SK-N-SH treated with all-trans-retinoic acid at 6 μM for 48 hours (cell line): ENCODE measurements around the gene TRPC6.

Experiments
- ATAC-seq: fragments of 200-7000 bp; cut with Tn5 transposase; 3 replicates; pipeline ENCODE4 v1.9.1; 2020; ENCODE audit warnings: mild to moderate bottlenecking, moderate library complexity
- ARNTL ChIP-seq: fragments of 450-650 bp; formaldehyde crosslinking; IDR thresholded peaks from 2 replicates; pipeline ENCODE4 v1.5.0; 2020; ENCODE audit warnings: low read depth, mild to moderate bottlenecking, moderate library complexity, borderline replicate concordance
- CSDC2 ChIP-seq: fragments of 250-450 bp; sonication (Bioruptor Pico); IDR thresholded peaks from 2 replicates; pipeline ENCODE4 v1.5.0; 2020; ENCODE audit warnings: mild to moderate bottlenecking, moderate library complexity
- CSRNP3 ChIP-seq: fragments of 250-450 bp; sonication (Bioruptor Pico); IDR thresholded peaks from 2 replicates; pipeline ENCODE4 v1.5.1; 2021; ENCODE audit warnings: mild to moderate bottlenecking, moderate library complexity
- ESRRG ChIP-seq: fragments of 250-450 bp; sonication (Bioruptor Pico); IDR thresholded peaks from 2 replicates; pipeline ENCODE4 v1.6.1; 2021; ENCODE audit warnings: mild to moderate bottlenecking
- GLIS3 ChIP-seq: fragments of 250-450 bp; sonication (Bioruptor Pico); IDR thresholded peaks from 2 replicates; pipeline ENCODE4 v1.5.0; 2020; ENCODE audit warnings: mild to moderate bottlenecking, moderate library complexity
- OSR1 ChIP-seq: fragments of 250-450 bp; sonication (Bioruptor Pico); IDR thresholded peaks from 2 replicates; pipeline ENCODE4 v1.8.0; 2022; ENCODE audit warnings: moderate library complexity, mild to moderate bottlenecking, inconsistent platforms
- PATZ1 ChIP-seq: fragments of 250-450 bp; sonication (Bioruptor Pico); IDR thresholded peaks from 2 replicates; pipeline ENCODE4 v1.8.0; 2020; ENCODE audit warnings: mild to moderate bottlenecking, moderate library complexity, borderline replicate concordance
- SNAI2 ChIP-seq: fragments of 250-450 bp; sonication (Bioruptor Pico); IDR thresholded peaks from 2 replicates; pipeline ENCODE4 v1.5.0; 2020; ENCODE audit warnings: mild to moderate bottlenecking, moderate library complexity
- TOX ChIP-seq: fragments of 250-450 bp; sonication (Bioruptor Pico); IDR thresholded peaks from 2 replicates; pipeline ENCODE4 v1.8.0; 2021; ENCODE audit warnings: mild to moderate bottlenecking, moderate library complexity, borderline replicate concordance
- ZC3H10 ChIP-seq: fragments of 250-450 bp; sonication (Bioruptor Pico); IDR thresholded peaks from 2 replicates; pipeline ENCODE4 v1.5.1; 2021; ENCODE audit warnings: mild to moderate bottlenecking, moderate library complexity
- ZFP30 ChIP-seq: fragments of 450-650 bp; formaldehyde crosslinking; IDR thresholded peaks from 2 replicates; pipeline ENCODE4 v1.5.0; 2022; ENCODE audit warnings: mild to moderate bottlenecking, moderate library complexity
- ZNF70 ChIP-seq: fragments of 450-650 bp; formaldehyde crosslinking; IDR thresholded peaks from 2 replicates; pipeline ENCODE4 v1.5.0; 2020; ENCODE audit warnings: mild to moderate bottlenecking, moderate library complexity
- ZNF8 ChIP-seq: fragments of 450-650 bp; formaldehyde crosslinking; IDR thresholded peaks from 2 replicates; pipeline ENCODE4 v1.5.0; 2020; ENCODE audit warnings: mild to moderate bottlenecking, moderate library complexity
- TF ChIP-seq, protein P1 (sequence below): fragments of 250-450 bp; sonication (Bioruptor Pico); IDR thresholded peaks from 2 replicates; pipeline ENCODE4 v1.5.0; 2020; ENCODE audit warnings: mild to moderate bottlenecking, moderate library complexity
- TF ChIP-seq, protein P2 (sequence below): fragments of 250-450 bp; sonication (Bioruptor Pico); IDR thresholded peaks from 2 replicates; pipeline ENCODE4 v1.5.1; 2020; ENCODE audit warnings: low read depth, mild to moderate bottlenecking, moderate library complexity

TRPC6 gene

GRCh38 chr11:101448881-101449442 is 134.8 kb downstream of the TRPC6 start:
- ATAC-seq = peak; percentile 61

GRCh38 chr11:101446726-101447125 is 137.1 kb downstream of the TRPC6 start:
- TF ChIP-seq, protein P1, sequence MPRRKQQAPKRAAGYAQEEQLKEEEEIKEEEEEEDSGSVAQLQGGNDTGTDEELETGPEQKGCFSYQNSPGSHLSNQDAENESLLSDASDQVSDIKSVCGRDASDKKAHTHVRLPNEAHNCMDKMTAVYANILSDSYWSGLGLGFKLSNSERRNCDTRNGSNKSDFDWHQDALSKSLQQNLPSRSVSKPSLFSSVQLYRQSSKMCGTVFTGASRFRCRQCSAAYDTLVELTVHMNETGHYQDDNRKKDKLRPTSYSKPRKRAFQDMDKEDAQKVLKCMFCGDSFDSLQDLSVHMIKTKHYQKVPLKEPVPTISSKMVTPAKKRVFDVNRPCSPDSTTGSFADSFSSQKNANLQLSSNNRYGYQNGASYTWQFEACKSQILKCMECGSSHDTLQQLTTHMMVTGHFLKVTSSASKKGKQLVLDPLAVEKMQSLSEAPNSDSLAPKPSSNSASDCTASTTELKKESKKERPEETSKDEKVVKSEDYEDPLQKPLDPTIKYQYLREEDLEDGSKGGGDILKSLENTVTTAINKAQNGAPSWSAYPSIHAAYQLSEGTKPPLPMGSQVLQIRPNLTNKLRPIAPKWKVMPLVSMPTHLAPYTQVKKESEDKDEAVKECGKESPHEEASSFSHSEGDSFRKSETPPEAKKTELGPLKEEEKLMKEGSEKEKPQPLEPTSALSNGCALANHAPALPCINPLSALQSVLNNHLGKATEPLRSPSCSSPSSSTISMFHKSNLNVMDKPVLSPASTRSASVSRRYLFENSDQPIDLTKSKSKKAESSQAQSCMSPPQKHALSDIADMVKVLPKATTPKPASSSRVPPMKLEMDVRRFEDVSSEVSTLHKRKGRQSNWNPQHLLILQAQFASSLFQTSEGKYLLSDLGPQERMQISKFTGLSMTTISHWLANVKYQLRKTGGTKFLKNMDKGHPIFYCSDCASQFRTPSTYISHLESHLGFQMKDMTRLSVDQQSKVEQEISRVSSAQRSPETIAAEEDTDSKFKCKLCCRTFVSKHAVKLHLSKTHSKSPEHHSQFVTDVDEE (CRISPR knock-in tag) = no peak
- TF ChIP-seq OSR1 (CRISPR knock-in tag) (no peak), ZC3H10 (CRISPR knock-in tag) (no peak), TOX (no peak), ZNF70 (CRISPR knock-in tag) (no peak), ARNTL (CRISPR knock-in tag) (no peak), ZFP30 (CRISPR knock-in tag) (no peak), ESRRG (CRISPR knock-in tag) (no peak), CSRNP3 (no peak), PATZ1 (CRISPR knock-in tag) (no peak), SNAI2 (CRISPR knock-in tag) (no peak), ZNF8 (no peak), GLIS3 (CRISPR knock-in tag) (no peak), CSDC2 (no peak)
- TF ChIP-seq, protein P2, sequence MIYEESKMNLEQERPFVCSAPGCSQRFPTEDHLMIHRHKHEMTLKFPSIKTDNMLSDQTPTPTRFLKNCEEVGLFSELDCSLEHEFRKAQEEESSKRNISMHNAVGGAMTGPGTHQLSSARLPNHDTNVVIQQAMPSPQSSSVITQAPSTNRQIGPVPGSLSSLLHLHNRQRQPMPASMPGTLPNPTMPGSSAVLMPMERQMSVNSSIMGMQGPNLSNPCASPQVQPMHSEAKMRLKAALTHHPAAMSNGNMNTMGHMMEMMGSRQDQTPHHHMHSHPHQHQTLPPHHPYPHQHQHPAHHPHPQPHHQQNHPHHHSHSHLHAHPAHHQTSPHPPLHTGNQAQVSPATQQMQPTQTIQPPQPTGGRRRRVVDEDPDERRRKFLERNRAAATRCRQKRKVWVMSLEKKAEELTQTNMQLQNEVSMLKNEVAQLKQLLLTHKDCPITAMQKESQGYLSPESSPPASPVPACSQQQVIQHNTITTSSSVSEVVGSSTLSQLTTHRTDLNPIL = no peak
- ATAC-seq = no peak

More at GRCh38 chr11:101448881-101449442, 134.8 kb downstream of the TRPC6 start:
- TF ChIP-seq ZC3H10 (CRISPR knock-in tag) = peak; percentile 48; the same call in 1 of the 2 replicates
- TF ChIP-seq, protein P1 (CRISPR knock-in tag) = no peak

DNA sequence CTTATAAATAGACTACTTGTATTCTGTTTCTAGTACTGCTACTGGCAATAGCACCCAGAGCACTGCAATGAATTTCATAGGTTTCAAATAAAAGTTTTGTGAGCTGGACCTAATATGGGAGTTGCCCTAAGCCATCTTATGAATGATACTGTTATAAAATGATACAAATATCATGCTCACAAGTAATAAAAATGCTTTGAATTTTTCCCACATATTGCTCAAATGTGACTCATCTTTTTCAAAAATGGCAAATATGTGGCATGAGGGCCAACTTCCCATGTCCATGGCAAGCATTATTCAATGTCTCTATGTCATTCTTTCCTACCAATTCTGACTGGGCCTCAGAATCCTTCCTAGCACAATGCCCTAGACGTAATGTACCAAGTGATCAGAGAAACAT is 137.6 kb downstream of the TRPC6 start:
- TF ChIP-seq ZC3H10 (CRISPR knock-in tag) (no peak), ZFP30 (CRISPR knock-in tag) (no peak)
- TF ChIP-seq, protein P1 (CRISPR knock-in tag) = no peak
- peak; percentile 28; the same call in 2 of the 3 replicates for ATAC-seq
